Natural killer cell (primary cell): ENCODE data around the gene PPP1R15A. TPM values are rescaled to one million over a fixed set of nuclear protein-coding genes. Genes with fewer than 3 reads are reported as not detected.
"Not testable (repeated sequence)": the region's sequence is repeated elsewhere in the genome, so short reads cannot be mapped to it uniquely, and the experiment has no call there.

Experiments
- ATAC-seq, 3 donors: fragments of 150-1000 bp in 2 of 3; fragments of 200-7000 bp in 1 of 3; cut with Tn5 transposase; 1 replicate in 1 of 3; 2 replicates in 2 of 3; pipeline ENCODE4 v1.10.0; 2021; ENCODE audit warnings: mild to moderate bottlenecking in 2 of 3, moderate library complexity in 2 of 3
- DNase-seq, 2 donors: peaks; one replicate each; pipeline versions ENCODE4 v3.0.0 to v3.0.0-alpha.2; 2013 to 2021; ENCODE audit warnings: mixed read lengths in 1 of 2
- H3K27ac ChIP-seq: one replicate; pipeline ENCODE4 v1.5.1; 2013; ENCODE audit warnings: mild to moderate bottlenecking, low read length
- H3K27me3 ChIP-seq: one replicate; pipeline ENCODE4 v1.6.1; 2013; ENCODE audit warnings: low read length; ENCODE audit not compliant: control insufficient read depth, insufficient read depth
- H3K36me3 ChIP-seq: one replicate; pipeline ENCODE4 v1.6.1; 2013; ENCODE audit warnings: low read length; ENCODE audit not compliant: control insufficient read depth, insufficient read depth
- H3K4me1 ChIP-seq: one replicate; pipeline ENCODE4 v1.6.1; 2013; ENCODE audit warnings: low read length; ENCODE audit not compliant: control insufficient read depth, insufficient read depth
- H3K4me3 ChIP-seq: one replicate; pipeline ENCODE4 v1.5.1; 2013; ENCODE audit warnings: low read length
- H3K9me3 ChIP-seq: one replicate; pipeline ENCODE4 v1.6.1; 2013; ENCODE audit warnings: low read length; ENCODE audit not compliant: control insufficient read depth, insufficient read depth
- H3K27ac Mint-ChIP-seq, 2 donors: one replicate each; pipeline ENCODE4 v1.8.0; 2022; ENCODE audit warnings: mild to moderate bottlenecking in 2 of 2, mixed read lengths in 2 of 2, moderate library complexity in 1 of 2
- H3K27me3 Mint-ChIP-seq, 2 donors: one replicate each; pipeline ENCODE4 v1.8.0; 2022; ENCODE audit warnings: low read depth in 2 of 2, mixed read lengths in 2 of 2
- H3K36me3 Mint-ChIP-seq: one replicate; pipeline ENCODE4 v1.8.0; 2022; ENCODE audit warnings: mixed read lengths
- H3K4me1 Mint-ChIP-seq, 2 donors: one replicate each; pipeline ENCODE4 v1.8.0; 2022; ENCODE audit warnings: mixed read lengths in 2 of 2
- H3K4me3 Mint-ChIP-seq: one replicate; pipeline ENCODE4 v1.8.0; 2022; ENCODE audit warnings: mild to moderate bottlenecking, moderate library complexity, mixed read lengths
- H3K9me3 Mint-ChIP-seq, 2 donors: one replicate each; pipeline ENCODE4 v1.8.0; 2022; ENCODE audit warnings: mixed read lengths in 2 of 2
- WGBS: methylation state at CpG from one replicate; pipeline ENCODE4 v1.1.7; 2013; ENCODE audit warnings: missing lambda C conversion rate; ENCODE audit not compliant: insufficient coverage; 5-methylcytosine and 5-hydroxymethylcytosine counted together
- intact Hi-C: fragments of 100-400 bp; cut with micrococcal nuclease; formaldehyde crosslinking; loops from one replicate; pipeline ENCODE4 v1.14.2; 2022
- total RNA-seq, 4 donors: library from RNA; stranded (reverse); fragments of 120-200 nt in 1 of 4; gene quantifications; one replicate each; pipeline versions ENCODE4 v1.2.3 to v1.2.4, GENCODE V29; 2013 to 2022
- TF ChIP-seq, protein P1 (sequence below): fragments of 200-600 bp; IDR thresholded peaks from one replicate; pipeline ENCODE4 v1.8.0; 2022; ENCODE audit warnings: antibody characterized with exemption

PPP1R15A gene
- total RNA-seq, 3 donors from 2014 or later (not counting 1 experiment from before 2014, with no cell fraction given): 942 to 1,308 (median 1,174) TPM

DNA sequence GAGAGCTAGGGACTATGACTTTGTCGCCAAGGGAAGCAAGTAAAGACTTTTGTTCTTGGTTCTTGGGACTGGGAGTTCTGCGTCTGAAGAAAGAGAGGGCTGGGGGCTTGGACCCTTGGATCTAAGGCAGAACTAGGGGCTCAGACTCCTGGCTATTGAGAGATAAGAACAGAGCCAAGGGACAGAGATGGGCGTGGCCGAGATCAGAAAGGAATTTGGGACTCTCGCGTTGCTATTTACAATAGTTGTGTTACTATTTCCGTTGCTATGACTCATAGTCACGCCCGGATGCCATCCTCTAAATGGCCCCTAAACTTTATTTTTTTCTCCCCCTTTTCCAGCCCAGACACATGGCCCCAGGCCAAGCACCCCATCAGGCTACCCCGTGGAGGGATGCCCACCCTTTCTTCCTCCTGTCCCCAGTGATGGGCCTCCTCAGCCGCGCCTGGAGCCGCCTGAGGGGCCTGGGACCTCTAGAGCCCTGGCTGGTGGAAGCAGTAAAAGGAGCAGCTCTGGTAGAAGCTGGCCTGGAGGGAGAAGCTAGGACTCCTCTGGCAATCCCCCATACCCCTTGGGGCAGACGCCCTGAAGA lies 759 bp downstream of the PPP1R15A start:
- Mint-ChIP-seq H3K36me3 (peaks cover 20% of the 10 kb centered on the region), H3K4me1 (peaks cover 43 to 49% of the 10 kb centered on the region in 2 donors), H3K4me3 (peak overlapping the region; percentile 100), H3K27ac (peak overlapping the region; percentile 98 to 100), H3K9me3 (peaks cover 0 to 3% of the 10 kb centered on the region in 2 donors), H3K27me3 (peaks cover 0 to 15% of the 10 kb centered on the region in 2 donors)
- Histone ChIP-seq H3K27me3 (no peaks in the 10 kb centered on the region), H3K4me1 (peaks cover 45% of the 10 kb centered on the region), H3K9me3 (no peaks in the 10 kb centered on the region), H3K27ac (peak overlapping the region; percentile 99), H3K36me3 (peaks cover 26% of the 10 kb centered on the region), H3K4me3 (peak overlapping the region; percentile 86)
- 3% methylated on average over 12 of the region's 14 CpGs for WGBS
- DNase-seq: peak; percentile 72 to 94
- intact Hi-C loops: loop anchor here (5.0 to 10.0 kb wide), 2 partner anchors 89 to 238 kb away; partner anchors contain the start of gene DBP
- TF ChIP-seq, protein P1, sequence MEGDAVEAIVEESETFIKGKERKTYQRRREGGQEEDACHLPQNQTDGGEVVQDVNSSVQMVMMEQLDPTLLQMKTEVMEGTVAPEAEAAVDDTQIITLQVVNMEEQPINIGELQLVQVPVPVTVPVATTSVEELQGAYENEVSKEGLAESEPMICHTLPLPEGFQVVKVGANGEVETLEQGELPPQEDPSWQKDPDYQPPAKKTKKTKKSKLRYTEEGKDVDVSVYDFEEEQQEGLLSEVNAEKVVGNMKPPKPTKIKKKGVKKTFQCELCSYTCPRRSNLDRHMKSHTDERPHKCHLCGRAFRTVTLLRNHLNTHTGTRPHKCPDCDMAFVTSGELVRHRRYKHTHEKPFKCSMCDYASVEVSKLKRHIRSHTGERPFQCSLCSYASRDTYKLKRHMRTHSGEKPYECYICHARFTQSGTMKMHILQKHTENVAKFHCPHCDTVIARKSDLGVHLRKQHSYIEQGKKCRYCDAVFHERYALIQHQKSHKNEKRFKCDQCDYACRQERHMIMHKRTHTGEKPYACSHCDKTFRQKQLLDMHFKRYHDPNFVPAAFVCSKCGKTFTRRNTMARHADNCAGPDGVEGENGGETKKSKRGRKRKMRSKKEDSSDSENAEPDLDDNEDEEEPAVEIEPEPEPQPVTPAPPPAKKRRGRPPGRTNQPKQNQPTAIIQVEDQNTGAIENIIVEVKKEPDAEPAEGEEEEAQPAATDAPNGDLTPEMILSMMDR: no peak
- peak; percentile 28 to 52 (median 37) for ATAC-seq

DNA sequence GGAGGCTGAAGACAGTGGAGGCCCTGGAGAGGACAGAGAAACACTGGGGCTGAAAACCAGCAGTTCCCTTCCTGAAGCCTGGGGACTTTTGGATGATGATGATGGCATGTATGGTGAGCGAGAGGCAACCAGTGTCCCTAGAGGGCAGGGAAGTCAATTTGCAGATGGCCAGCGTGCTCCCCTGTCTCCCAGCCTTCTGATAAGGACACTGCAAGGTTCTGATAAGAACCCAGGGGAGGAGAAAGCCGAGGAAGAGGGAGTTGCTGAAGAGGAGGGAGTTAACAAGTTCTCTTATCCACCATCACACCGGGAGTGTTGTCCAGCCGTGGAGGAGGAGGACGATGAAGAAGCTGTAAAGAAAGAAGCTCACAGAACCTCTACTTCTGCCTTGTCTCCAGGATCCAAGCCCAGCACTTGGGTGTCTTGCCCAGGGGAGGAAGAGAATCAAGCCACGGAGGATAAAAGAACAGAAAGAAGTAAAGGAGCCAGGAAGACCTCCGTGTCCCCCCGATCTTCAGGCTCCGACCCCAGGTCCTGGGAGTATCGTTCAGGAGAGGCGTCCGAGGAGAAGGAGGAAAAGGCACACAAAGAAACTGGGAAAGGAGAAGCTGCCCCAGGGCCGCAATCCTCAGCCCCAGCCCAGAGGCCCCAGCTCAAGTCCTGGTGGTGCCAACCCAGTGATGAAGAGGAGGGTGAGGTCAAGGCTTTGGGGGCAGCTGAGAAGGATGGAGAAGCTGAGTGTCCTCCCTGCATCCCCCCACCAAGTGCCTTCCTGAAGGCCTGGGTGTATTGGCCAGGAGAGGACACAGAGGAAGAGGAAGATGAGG lies 1.5 kb downstream of the PPP1R15A start:
- peaks cover 20% of the 10 kb centered on the region for H3K36me3 Mint-ChIP-seq
- H3K27ac ChIP-seq: peak overlapping the region; percentile 99
- peaks cover 29% of the 10 kb centered on the region for H3K36me3 ChIP-seq
- TF ChIP-seq, protein P1: no peak
- WGBS: 87% methylated on average over 10 of the region's 14 CpGs
- no peaks in the 10 kb centered on the region for H3K9me3 ChIP-seq
- DNase-seq (peak in 1 of 2 donors; percentile 41), ATAC-seq (no peak)
- H3K4me1 ChIP-seq: peaks cover 45% of the 10 kb centered on the region
- H3K9me3 Mint-ChIP-seq: peaks cover 0 to 3% of the 10 kb centered on the region in 2 donors
- peaks cover 43 to 50% of the 10 kb centered on the region in 2 donors for H3K4me1 Mint-ChIP-seq
- H3K4me3 ChIP-seq: peak overlapping the region; percentile 86
- peak overlapping the region; percentile 100 for H3K4me3 Mint-ChIP-seq
- peak overlapping the region; percentile 98 to 100 for H3K27ac Mint-ChIP-seq
- H3K27me3 Mint-ChIP-seq: peaks cover 0 to 13% of the 10 kb centered on the region in 2 donors
- intact Hi-C loops: loop anchor here (5.0 to 10.0 kb wide), 2 partner anchors 89 to 239 kb away; partner anchors contain the start of gene DBP
- no peaks in the 10 kb centered on the region for H3K27me3 ChIP-seq

DNA sequence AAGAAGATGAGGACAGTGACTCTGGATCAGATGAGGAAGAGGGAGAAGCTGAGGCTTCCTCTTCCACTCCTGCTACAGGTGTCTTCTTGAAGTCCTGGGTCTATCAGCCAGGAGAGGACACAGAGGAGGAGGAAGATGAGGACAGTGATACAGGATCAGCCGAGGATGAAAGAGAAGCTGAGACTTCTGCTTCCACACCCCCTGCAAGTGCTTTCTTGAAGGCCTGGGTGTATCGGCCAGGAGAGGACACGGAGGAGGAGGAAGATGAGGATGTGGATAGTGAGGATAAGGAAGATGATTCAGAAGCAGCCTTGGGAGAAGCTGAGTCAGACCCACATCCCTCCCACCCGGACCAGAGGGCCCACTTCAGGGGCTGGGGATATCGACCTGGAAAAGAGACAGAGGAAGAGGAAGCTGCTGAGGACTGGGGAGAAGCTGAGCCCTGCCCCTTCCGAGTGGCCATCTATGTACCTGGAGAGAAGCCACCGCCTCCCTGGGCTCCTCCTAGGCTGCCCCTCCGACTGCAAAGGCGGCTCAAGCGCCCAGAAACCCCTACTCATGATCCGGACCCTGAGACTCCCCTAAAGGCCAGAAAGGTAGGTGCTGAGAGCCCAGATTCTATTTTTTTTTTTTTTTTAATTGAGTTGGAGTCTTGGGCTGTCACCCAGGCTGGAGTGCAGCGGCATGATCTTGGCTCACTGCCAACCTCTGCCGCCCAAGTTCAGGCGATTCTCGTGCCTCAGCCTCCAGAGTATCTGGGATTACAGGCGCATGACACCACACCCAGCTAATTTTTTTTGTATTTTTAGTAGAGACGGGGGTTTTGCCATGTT lies 2.3 kb downstream of the PPP1R15A start:
- peak overlapping the region; percentile 17 for H3K4me3 ChIP-seq
- Mint-ChIP-seq H3K9me3 (peaks cover 0 to 3% of the 10 kb centered on the region in 2 donors), H3K4me1 (peaks cover 43 to 50% of the 10 kb centered on the region in 2 donors), H3K27ac (peak overlapping the region; percentile 98 to 100), H3K36me3 (peaks cover 20% of the 10 kb centered on the region), H3K4me3 (peak overlapping the region; percentile 100), H3K27me3 (peaks cover 0 to 13% of the 10 kb centered on the region in 2 donors)
- ATAC-seq (peak in 1 of 3 donors; percentile 0), DNase-seq (peak; percentile 52 to 56)
- H3K27ac ChIP-seq: peak overlapping the region; percentile 99
- peaks cover 45% of the 10 kb centered on the region for H3K4me1 ChIP-seq
- TF ChIP-seq, protein P1: no peak
- H3K36me3 ChIP-seq: peaks cover 30% of the 10 kb centered on the region
- no peaks in the 10 kb centered on the region for H3K9me3 ChIP-seq
- intact Hi-C loops: loop anchor here (1.0 to 10.0 kb wide), 3 partner anchors 26 to 240 kb away; partner anchors contain the start of genes DBP and NUCB1
- H3K27me3 ChIP-seq: no peaks in the 10 kb centered on the region
- 64% methylated on average over 16 of the region's 17 CpGs for WGBS

DNA sequence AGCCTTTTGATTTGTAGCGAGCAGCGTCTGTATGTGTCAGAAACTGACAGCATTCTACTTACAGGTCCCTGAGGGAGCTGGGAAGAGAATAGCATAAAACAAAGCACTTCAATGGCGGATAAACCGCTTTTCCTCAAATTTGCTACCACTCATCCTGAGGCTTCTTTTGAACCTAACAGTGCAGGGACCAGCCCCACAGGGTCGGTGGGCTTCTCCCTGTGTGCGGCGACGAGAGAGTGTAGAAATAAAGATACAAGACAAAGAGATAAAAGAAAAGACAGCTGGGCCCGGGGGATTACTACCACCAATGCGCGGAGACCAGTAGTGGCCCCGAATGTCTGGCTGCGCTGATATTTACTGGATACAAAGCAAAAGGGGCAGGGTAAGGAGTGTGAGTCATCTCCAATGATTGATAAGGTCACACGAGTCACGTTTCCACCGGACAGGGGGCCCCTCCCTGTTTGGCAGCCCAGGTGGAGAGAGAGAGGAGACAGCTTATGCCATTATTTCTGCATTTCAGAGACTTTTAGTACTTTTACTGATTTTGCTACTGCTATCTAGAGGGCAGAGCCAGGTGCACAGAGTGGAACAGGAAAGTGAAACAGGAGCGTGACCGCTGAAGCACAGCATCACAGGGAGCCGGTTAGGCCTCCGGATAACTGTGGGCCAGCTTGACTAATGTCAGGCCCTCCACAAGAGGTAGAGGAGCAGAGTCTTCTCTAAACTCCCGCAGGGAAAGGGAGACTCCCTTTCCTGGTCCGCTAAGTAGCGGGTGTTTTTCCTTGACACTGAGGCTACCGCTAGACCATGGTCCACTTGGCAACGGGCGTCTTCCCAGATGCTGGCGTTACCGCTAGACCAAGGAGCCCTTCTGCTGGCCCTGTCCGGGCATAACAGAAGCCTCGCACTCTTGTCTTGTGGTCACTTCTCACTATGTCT lies 4.1 kb downstream of the PPP1R15A start:
- WGBS: 86% methylated on average over 29 of the region's 30 CpGs
- intact Hi-C loops: loop anchor here (10.0 kb wide), 1 partner anchor 242 kb away; the partner anchor contains the start of gene DBP

More for the DNA sequence above, 4.1 kb downstream of the PPP1R15A start:
- Mint-ChIP-seq H3K27me3 (peaks cover 0 to 13% of the 10 kb centered on the region in 2 donors), H3K4me3 (peak overlapping the region; percentile 100), H3K27ac (peak overlapping the region; percentile 98 to 100), H3K4me1 (peaks cover 43 to 50% of the 10 kb centered on the region in 2 donors), H3K36me3 (peaks cover 20% of the 10 kb centered on the region)
- H3K9me3 Mint-ChIP-seq, H3K27me3 ChIP-seq, H3K9me3 ChIP-seq, H3K4me3 ChIP-seq, ATAC-seq: not testable (repeated sequence)
- H3K36me3 ChIP-seq: peaks cover 30% of the 10 kb centered on the region
- peak; percentile 47 to 63 for DNase-seq
- peaks cover 45% of the 10 kb centered on the region for H3K4me1 ChIP-seq
- H3K27ac ChIP-seq: peak overlapping the region; percentile 99
